ENCODE results near the gene VPS18.
"Not testable (repeated sequence)": the region's sequence is repeated elsewhere in the genome, so short reads cannot be mapped to it uniquely, and the experiment has no call there.

The VPS18 gene, protein sequence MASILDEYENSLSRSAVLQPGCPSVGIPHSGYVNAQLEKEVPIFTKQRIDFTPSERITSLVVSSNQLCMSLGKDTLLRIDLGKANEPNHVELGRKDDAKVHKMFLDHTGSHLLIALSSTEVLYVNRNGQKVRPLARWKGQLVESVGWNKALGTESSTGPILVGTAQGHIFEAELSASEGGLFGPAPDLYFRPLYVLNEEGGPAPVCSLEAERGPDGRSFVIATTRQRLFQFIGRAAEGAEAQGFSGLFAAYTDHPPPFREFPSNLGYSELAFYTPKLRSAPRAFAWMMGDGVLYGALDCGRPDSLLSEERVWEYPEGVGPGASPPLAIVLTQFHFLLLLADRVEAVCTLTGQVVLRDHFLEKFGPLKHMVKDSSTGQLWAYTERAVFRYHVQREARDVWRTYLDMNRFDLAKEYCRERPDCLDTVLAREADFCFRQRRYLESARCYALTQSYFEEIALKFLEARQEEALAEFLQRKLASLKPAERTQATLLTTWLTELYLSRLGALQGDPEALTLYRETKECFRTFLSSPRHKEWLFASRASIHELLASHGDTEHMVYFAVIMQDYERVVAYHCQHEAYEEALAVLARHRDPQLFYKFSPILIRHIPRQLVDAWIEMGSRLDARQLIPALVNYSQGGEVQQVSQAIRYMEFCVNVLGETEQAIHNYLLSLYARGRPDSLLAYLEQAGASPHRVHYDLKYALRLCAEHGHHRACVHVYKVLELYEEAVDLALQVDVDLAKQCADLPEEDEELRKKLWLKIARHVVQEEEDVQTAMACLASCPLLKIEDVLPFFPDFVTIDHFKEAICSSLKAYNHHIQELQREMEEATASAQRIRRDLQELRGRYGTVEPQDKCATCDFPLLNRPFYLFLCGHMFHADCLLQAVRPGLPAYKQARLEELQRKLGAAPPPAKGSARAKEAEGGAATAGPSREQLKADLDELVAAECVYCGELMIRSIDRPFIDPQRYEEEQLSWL

DNA sequence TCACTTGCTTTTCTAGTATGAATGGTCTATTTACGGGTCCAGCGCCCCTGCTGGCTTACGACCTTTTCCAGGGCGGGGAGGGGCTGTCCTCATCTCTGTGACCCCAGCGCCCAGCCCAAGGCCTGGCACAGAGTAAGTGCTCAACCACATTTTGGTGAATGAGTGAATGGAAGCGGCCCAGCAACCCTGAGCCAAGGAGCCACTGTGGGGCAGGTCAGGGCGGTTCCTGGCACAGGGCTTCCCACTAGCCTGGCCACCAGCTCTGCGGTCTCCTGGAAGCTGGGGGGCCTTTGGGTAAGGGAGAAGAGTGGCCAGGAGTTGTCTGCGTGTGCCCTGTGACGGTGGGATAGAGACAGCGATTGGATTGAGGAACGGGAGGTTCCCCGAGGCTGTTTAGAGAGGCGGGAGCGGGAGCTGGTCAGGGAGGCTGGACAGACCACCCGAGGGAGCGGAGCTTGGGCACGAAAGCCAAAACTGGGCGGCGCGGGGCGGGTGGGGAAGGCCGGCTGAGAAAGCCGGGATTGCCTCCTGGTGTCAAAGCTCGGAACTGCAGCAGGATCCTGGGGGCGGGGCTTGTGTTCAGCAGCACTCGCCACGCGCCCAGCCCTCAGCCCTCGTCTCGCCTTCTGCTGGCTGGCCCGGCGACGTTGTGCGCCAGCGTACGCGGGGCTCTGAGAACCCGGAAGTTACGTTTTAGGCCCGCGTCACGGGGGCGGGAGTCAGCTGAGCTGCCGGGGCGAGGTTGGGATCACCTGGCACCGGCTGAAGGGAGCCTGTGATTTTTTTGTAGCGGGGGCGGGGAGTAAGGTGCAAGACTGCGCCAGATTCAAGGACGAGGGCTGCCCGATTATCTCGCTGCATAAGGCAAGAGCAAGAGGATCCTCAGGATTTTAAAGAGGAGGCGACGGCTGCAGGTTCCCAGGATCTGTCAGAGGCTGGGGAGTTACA lies at the start of gene VPS18:
VPS18 (plus strand) TSS at position 718 of the 948 bp plus-strand sequence. CDS start 319 bp downstream, outside the sequence.
- peak; percentile 98 for DNase-seq (ENCODE audit: low read depth, low spot score)

DNA sequence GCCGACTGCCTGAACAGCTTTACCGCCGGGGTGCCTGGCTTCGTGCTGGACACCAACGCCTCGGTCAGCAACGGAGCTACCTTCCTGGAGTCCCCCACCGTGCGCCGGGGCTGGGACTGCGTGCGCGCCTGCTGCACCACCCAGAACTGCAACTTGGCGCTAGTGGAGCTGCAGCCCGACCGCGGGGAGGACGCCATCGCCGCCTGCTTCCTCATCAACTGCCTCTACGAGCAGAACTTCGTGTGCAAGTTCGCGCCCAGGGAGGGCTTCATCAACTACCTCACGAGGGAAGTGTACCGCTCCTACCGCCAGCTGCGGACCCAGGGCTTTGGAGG lies 49.6 kb upstream of the VPS18 start:
- DNase-seq (ENCODE audit: low read depth, low spot score) = no peak

DNA sequence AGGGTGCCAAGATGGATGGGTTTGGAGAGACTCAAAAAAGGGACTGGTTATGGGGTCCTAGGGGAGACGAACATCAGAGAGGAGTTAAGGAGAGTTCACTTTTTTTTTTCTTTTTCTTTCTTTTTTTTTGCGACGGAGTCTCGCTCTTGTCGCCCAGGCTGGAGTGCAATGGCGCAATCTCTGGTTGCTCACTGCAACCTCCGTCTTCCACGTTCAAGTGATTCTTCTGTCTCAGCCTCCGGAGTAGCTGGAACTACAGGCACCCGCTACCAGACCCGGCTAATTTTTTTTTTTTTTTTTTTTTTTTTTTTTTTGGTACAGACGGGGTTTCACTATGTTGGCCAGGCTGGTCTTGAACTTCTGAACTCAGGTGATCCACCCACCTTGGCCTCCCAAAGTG lies 49.2 kb upstream of the VPS18 start:
- no peak for DNase-seq (ENCODE audit: low read depth, low spot score)

DNA sequence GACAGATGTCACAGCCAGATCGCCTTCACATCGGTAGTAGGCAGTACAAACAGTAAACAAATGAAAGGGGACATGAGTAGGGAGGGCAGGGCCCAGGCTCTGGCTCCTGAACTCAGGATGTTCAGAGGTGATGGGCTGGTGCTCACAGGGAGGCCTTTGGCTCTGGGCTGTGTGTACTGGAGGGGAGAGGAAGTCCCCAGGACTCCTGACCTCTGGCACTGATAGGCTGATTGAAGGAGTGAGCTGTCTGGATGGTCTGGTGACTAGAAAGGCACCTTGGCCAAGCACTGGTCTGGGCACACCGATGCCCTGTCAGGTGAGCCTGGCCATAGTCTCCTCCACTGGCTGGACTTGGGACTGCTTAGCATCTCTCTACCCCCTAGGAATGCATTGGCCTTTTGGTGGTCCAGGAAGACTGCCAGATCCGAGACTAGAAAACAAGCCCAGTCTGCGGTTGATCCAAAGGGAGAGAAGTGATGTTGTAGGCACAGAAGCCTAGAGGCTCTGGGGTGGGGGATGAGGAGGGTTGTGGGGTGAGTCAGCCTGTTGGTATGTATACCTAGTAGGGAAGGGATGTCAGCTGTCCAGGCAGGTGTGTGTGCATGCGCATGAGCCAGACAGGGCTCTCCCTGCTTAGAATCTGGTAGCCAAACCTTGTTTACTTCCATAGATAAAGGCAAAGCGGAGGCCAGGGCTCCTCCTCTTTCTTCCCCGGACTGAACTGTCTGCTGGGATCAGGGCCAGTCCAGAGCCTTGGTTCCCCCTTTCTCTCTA lies 48.6 kb upstream of the VPS18 start:
- no peak for DNase-seq (ENCODE audit: low read depth, low spot score)

DNA sequence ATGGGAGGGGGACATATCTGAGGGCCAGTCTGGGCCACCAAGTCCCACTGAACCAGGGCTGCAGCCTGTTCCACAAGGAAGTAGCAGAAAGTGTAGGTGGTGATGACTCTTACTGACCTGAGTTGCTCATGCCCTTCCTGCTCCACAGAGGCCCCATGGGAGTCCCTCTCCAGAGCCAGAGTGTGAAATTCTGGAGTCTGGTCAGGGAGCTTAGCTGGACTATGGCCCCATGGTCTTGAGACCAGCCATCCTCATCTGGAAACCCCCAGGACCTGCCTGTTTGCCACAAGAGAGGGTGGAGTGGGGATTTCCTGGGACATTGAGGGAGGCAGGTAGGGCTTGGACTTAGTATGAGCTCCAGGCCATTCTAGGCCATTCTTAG lies 47.4 kb upstream of the VPS18 start:
- DNase-seq (ENCODE audit: low read depth, low spot score) = no peak

DNA sequence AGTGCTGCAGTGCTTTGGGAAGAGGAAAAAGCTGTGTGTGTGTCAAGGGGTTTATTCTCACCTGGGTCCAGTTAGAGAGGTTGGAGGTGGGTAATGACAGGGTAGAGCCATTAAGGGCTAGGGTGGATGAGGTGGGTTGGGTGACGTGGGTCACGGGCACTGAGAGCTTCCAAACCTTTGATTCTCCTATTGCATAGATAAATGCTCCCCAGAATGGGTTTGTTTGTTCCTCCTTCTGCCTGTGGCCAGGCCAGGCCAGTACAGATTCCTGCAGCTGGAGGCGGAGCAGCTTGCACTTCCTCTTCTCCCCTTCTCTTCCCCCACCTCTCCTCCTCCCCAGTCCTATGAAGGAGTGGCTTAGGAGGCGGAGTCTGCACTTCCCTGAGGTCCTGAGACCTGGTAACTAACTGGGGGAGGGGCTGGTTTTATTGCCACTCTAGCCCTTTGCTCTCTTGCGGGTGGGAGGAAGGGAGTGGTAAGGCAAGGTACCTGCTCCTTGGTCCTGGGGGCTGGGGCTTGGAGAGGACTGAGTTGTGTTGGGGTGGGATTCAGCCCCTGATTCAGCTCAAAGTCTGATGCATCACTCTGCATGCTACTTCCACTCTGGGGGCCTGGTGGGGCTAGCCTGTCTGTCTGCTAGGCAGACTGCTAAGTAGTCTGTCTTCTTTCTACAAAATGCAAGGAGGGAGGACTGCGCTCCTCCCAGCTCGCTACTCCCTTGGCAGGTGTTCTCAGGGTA lies 46.9 kb upstream of the VPS18 start:
- DNase-seq (ENCODE audit: low read depth, low spot score) = no peak

DNA sequence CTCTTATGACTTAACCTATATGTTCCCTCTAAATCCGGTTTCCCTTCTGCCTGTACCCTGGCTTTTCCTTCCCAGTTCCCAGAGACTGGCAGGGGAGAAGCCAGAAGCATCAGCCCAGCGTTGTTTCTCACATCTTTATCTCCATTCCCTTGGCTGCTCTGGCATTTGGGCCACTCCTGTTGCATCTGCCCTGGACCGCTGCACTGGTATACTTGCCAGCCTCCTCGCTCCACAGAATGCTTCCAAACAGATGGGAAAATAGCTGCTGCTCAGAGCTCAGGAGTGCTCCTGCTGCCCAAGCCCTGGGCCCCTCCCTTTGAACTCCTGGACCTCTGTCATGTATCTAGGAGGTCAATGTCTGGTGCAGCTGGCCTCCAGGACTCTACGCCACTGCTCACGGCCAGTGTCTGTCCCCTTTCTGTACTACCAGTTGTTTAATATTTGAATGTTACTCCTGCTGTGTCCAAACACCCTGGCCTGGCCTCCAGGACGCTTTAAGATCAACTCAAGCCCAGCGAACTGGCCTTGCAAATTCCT lies 43.6 kb upstream of the VPS18 start:
- no peak for DNase-seq (ENCODE audit: low read depth, low spot score)

DNA sequence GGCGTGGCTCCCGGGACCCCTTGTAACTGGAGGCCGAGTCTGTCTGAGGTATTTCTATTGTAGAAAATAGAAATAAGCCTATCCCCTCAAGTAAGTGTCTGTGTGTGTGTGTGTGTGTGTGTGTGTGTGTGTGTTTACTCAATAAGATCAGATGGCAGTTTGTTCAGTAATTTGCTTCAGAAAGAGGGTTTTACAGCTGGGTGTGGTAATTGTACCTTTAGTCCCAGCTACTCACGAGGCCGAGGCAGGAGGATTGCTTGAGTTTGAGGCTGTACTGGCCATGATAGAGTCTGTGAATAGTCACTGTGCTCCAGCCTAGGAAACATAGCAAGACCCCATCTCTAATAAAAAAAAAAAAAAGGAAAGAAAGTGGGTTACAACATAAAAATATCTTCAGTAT lies 41.7 kb upstream of the VPS18 start:
- no peak for DNase-seq (ENCODE audit: low read depth, low spot score)

DNA sequence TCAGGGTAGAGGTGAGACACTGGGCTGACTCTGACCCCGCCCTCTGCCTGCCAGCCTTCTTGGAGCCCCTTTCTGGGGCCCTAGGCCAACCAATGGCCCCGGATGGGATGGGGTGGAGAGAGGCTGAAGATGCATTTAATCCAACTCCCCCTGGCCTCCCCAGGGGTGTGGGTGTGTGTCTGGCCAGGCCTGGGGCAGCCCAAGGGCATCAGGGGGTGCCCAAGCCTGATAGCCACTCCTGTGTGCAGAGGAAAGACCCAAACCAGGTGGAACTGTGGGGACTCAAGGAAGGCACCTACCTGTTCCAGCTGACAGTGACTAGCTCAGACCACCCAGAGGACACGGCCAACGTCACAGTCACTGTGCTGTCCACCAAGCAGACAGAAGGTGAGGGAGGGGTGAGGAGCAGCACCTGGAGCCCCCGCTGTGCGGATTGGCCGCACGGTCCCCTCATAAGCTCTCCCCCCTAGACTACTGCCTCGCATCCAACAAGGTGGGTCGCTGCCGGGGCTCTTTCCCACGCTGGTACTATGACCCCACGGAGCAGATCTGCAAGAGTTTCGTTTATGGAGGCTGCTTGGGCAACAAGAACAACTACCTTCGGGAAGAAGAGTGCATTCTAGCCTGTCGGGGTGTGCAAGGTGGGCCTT lies 40.9 kb upstream of the VPS18 start:
- DNase-seq (ENCODE audit: low read depth, low spot score) = no peak

DNA sequence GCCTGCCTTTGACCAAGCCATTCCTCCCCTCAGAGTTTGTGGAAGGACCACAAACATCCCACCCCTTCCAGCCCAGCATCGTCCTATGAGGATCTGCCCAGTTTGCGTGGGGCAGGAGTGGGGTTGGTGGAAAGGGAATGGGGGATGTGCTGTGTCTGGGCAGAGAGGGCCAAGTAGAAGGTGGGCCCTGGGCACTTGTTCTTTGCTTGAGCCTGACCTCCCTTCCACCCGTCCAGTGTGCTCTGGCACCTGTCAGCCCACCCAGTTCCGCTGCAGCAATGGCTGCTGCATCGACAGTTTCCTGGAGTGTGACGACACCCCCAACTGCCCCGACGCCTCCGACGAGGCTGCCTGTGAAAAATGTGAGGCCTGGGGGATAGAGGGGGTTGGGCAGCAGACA lies 40.1 kb upstream of the VPS18 start:
- no peak for DNase-seq (ENCODE audit: low read depth, low spot score)

DNA sequence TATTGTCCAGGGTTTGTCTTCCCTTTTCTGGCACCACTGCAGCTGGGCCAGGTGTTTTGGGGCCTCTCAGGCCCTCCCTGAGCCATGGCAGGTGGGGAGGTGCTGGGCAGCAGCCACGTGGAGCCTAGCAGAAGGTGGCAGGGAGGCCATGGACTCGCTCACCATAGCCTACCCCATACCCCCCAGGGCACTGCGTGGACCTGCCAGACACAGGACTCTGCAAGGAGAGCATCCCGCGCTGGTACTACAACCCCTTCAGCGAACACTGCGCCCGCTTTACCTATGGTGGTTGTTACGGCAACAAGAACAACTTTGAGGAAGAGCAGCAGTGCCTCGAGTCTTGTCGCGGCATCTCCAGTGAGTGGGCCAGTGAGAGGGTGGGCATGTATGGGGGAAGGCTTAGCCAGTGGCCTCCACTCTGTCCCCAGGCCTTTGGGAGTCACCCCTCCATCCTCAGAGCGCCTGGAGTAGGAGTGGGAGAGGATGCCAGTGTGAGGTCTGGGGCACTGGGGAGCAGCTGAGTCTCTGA lies 38.5 kb upstream of the VPS18 start:
- no peak for DNase-seq (ENCODE audit: low read depth, low spot score)

DNA sequence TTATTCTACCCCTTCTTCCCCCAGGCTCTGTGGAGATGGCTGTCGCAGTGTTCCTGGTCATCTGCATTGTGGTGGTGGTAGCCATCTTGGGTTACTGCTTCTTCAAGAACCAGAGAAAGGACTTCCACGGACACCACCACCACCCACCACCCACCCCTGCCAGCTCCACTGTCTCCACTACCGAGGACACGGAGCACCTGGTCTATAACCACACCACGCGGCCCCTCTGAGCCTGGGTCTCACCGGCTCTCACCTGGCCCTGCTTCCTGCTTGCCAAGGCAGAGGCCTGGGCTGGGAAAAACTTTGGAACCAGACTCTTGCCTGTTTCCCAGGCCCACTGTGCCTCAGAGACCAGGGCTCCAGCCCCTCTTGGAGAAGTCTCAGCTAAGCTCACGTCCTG lies 37.5 kb upstream of the VPS18 start:
- DNase-seq (ENCODE audit: low read depth, low spot score) = no peak

DNA sequence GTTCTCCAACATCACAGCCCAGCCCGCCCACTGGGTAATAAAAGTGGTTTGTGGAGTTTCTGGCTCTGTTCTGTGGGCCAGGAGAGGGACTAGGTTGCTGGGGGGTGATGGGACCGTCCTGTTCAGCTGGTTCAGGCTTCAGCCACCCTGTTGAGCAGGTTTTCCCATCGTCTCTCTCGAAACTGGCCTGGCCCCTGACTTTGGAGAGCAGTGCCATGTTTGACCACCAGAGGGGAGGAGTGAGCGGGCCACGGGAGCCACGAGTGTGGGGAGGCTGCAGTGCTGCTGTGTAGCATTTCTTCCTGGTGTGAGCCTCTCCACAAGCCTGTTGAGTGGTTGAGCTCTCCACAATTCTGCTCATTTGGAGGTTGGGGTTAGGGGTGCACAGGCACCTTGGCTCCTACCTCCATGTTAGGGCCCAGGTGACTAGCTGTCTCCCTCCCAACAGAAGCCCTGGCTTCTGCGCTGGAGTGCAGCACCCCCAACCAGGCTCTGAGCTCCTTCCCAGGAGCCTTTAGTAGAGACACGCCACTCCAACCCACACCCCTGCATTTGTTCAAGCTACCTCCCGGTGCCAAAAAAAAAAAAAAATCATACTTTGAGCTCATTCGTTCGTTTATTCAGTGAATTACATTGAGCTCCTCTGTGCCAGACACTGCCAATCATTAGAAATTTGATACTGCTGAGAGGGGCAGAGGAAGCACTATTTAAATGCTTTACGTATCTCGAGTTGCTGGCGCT lies 36.5 kb upstream of the VPS18 start:
- peak; percentile 69 for DNase-seq (ENCODE audit: low read depth, low spot score)

DNA sequence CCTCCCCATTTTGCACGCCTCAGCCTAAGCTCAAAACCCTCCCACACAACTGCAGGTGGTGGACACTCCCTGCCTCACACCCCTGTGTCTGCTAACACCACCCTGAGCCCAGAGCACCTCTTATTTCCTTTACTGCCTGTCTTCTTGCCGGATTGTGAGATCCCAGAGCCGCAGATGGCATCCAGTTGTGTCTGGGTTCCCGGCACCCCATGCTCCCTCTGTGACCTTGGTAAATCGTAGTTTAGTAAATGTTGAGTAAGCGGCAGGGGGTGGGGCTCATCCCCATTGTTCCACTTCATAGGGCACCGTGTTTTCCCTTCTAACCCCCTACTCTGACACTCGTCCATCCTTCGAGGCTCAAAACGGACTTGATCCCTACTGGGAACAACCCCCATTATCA lies 35.5 kb upstream of the VPS18 start:
- no peak for DNase-seq (ENCODE audit: low read depth, low spot score)

DNA sequence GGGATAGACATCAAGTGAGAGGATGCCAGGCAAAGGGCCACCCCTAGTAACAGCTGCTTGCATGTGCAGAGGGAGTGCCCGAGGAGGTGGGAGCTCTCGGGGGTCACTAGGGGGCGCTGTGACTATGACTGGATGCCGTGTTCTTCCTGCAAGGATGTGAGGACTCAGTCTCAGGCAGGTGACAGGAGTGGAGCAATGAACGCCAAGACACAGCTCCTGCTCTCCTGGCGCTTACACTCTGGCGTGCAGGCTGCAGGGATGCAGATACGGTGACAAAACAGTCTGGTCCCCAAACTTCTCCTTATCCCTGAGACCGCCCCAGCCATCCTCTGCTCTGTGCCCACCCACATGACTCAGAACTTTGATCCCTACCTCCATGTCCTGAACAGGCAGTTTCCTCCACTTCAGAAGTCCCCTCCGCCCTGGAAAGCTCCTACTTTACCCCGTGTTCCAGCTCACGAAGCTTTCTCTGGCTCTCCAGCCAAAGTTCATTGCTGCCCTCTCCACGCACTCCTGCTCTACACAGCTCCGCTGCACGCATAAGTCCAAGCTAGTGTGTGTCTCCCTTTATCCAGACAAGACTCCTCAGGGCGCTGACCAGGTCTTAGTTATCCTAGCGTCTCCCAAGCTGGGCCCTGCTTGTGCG lies 34.9 kb upstream of the VPS18 start:
- DNase-seq (ENCODE audit: low read depth, low spot score) = peak; percentile 74

DNA sequence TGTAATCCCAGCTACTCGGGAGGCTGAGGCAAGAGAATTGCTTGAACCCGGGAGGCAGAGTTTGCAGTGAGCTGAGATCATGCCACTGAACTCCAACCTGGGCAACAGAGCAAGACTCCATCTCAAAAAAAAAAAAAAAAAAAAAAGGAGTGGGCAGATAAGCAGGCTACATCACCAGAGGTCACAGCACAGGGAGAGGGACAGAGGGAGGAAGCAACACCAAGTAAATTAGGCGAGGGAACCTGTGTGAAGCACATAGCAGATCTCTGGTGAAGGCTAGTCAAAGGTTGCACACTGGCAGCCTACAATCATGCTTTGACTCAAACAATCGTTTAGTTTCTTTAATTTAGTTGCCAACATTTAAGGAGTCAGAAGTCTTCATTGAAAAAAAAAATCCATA lies 33.1 kb upstream of the VPS18 start:
- DNase-seq (ENCODE audit: low read depth, low spot score) = not testable (repeated sequence)

DNA sequence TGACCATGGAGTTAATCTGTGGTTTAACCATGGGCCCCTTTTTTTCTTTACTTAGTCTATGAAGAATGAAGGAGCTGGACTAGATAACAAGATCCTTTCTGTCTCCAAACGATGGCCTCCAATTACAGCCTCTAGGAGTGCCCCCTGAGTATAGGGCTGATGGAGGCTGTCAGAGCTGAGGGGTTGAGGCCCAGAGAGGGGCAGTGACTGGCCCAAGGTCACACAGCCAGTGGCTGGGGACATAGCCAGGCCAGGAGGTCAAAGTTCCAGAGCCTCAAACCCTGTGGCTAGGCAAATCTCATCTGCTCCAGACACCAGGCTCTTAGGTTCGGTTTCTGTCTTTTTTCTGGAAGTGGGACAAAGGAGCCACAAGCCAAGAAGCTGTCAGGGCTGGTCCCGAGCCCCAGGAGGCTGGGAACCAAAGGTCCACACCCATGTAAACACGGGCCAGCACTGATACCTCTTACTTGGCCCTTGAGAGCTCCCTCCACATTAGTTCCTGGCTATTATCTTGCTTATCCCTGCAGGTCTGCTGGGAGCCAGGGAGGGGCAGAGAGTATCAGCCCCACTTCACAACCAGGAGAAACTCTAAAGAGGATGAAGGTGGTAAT lies 30.5 kb upstream of the VPS18 start:
- no peak for DNase-seq (ENCODE audit: low read depth, low spot score)
